SK-N-SH (cell line): Measurements from ENCODE around the gene LYPD5. TPM values are rescaled to one million over a fixed set of nuclear protein-coding genes. Genes with fewer than 3 reads are reported as not detected.

Experiments used
- CTCF ChIA-PET: fragments of 300-600, 350-600 bp; formaldehyde crosslinking; extraction: SDS; loops from one replicate; lab custom pipeline; 2021; lab: Yijun Ruan, JAX
- POLR2A ChIA-PET: fragments of 350-600 bp; sonication (Branson Sonifier 250); formaldehyde crosslinking; extraction: SDS; loops from one replicate; lab custom pipeline; 2020; ENCODE audit warnings: antibody characterized with exemption, inconsistent platforms; lab: Yijun Ruan, JAX
- DNase-seq: peaks from one replicate; pipeline ENCODE4 v3.0.0; 2012
- H2AFZ ChIP-seq: fragments of 200-600 bp; sonication (generic); 2 replicates; pipeline ENCODE4 v1.8.1; 2016; ENCODE audit warnings: antibody characterized with exemption, mild to moderate bottlenecking, low read depth
- H3F3A ChIP-seq: fragments of 200-600 bp; sonication (generic); replicated peaks from 2 replicates; pipeline ENCODE3; 2016; ENCODE audit warnings: antibody characterized with exemption, mild to moderate bottlenecking; ENCODE audit not compliant: insufficient read depth
- H3K27ac ChIP-seq, 2 experiments: fragments of 200-500 bp in 1 of 2; fragments of 200-600 bp in 1 of 2; sonication (Bioruptor generic) in 1 of 2; sonication (generic), shearing (Covaris generic) in 1 of 2; 2 replicates each; pipeline versions ENCODE4 v1.5.1 to v1.6.1; 2014 to 2016; ENCODE audit warnings: low read depth in 2 of 2, inconsistent platforms in 1 of 2, low read length in 1 of 2, mild to moderate bottlenecking in 1 of 2, mixed read lengths in 1 of 2
- H3K27me3 ChIP-seq: fragments of 200-600 bp; sonication (generic), shearing (Covaris generic); 2 replicates; pipeline ENCODE4 v1.6.1; 2016; ENCODE audit warnings: mixed run types; ENCODE audit not compliant: insufficient read depth
- H3K36me3 ChIP-seq, 2 experiments: fragments of 200-500 bp in 1 of 2; fragments of 200-600 bp in 1 of 2; sonication (Bioruptor generic) in 1 of 2; sonication (generic) in 1 of 2; replicated peaks in 1 of 2; 2 replicates each; pipeline versions ENCODE3 to v1.5.1; 2014 to 2016; ENCODE audit warnings: low read length in 1 of 2, mild to moderate bottlenecking in 1 of 2; ENCODE audit not compliant: insufficient read depth in 2 of 2, control insufficient read depth in 1 of 2
- H3K4me1 ChIP-seq, 2 experiments: fragments of 200-500 bp in 1 of 2; fragments of 200-600 bp in 1 of 2; sonication (Bioruptor generic) in 1 of 2; sonication (generic), shearing (Covaris generic) in 1 of 2; 2 replicates each; pipeline versions ENCODE4 v1.5.1 to v1.6.1; 2014 to 2016; ENCODE audit warnings: low read depth in 1 of 2, low read length in 1 of 2, mixed run types in 1 of 2; ENCODE audit not compliant: insufficient read depth in 2 of 2, control insufficient read depth in 1 of 2
- H3K4me2 ChIP-seq: fragments of 200-600 bp; sonication (generic), shearing (Covaris generic); 2 replicates; pipeline ENCODE4 v1.6.1; 2017; ENCODE audit warnings: mixed run types
- H3K4me3 ChIP-seq, 2 experiments: fragments of 200-500 bp in 1 of 2; fragments of 200-600 bp in 1 of 2; sonication (Bioruptor generic) in 1 of 2; sonication (generic), shearing (Covaris generic) in 1 of 2; 2 replicates each; pipeline versions ENCODE4 v1.5.1 to v1.8.1; 2014 to 2016; ENCODE audit warnings: low read depth in 2 of 2, inconsistent platforms in 1 of 2, low read length in 1 of 2, mild to moderate bottlenecking in 1 of 2, mixed read lengths in 1 of 2, moderate library complexity in 1 of 2
- H3K79me2 ChIP-seq: fragments of 200-600 bp; sonication (generic); 2 replicates; pipeline ENCODE4 v1.8.1; 2017; ENCODE audit warnings: mild to moderate bottlenecking; ENCODE audit not compliant: insufficient read depth
- H3K9ac ChIP-seq: fragments of 200-600 bp; sonication (generic); 2 replicates; pipeline ENCODE4 v1.6.1; 2017; ENCODE audit warnings: mixed run types
- H3K9me2 ChIP-seq: fragments of 200-600 bp; sonication (generic); 2 replicates; pipeline ENCODE4 v1.6.1; 2017; ENCODE audit warnings: mixed run types
- H3K9me3 ChIP-seq: fragments of 200-600 bp; sonication (generic); 2 replicates; pipeline ENCODE4 v1.6.1; 2017; ENCODE audit warnings: mixed run types, mild to moderate bottlenecking, moderate library complexity
- H4K20me1 ChIP-seq: fragments of 200-600 bp; sonication (generic); 2 replicates; pipeline ENCODE4 v1.6.1; 2017; ENCODE audit warnings: mild to moderate bottlenecking, mixed run types; ENCODE audit not compliant: insufficient read depth
- EP300 ChIP-seq, 2 experiments: IDR thresholded peaks; 2 replicates each; pipeline versions ENCODE4 v1.4.0 to v1.6.1; 2012; ENCODE audit warnings: borderline replicate concordance in 1 of 2, low read depth in 1 of 2, low read length in 1 of 2
- FOSL2 ChIP-seq: IDR thresholded peaks from 2 replicates; pipeline ENCODE4 v1.4.0; 2012; ENCODE audit warnings: low read depth, mild to moderate bottlenecking, moderate library complexity, borderline replicate concordance
- FOXJ3 ChIP-seq: sonication (generic); formaldehyde crosslinking; IDR thresholded peaks from 2 replicates; pipeline ENCODE4 v1.5.1; 2020; ENCODE audit warnings: mild to moderate bottlenecking, missing genetic modification reagents
- GABPA ChIP-seq: IDR thresholded peaks from 2 replicates; pipeline ENCODE4 v1.4.0; 2012; ENCODE audit warnings: low read depth, mild to moderate bottlenecking
- IRF3 ChIP-seq: fragments of 150-350 bp; IDR thresholded peaks from 2 replicates; pipeline ENCODE4 v1.6.1; 2016; ENCODE audit warnings: mild to moderate bottlenecking, low read depth, low read length
- MAX ChIP-seq: IDR thresholded peaks from 2 replicates; pipeline ENCODE4 v1.4.0; 2012; ENCODE audit warnings: low read depth
- MEF2A ChIP-seq: IDR thresholded peaks from 2 replicates; pipeline ENCODE4 v1.4.0; 2012; ENCODE audit warnings: low read depth, borderline replicate concordance
- PBX3 ChIP-seq: IDR thresholded peaks from 2 replicates; pipeline ENCODE4; 2012
- RAD21 ChIP-seq: IDR thresholded peaks from 2 replicates; pipeline ENCODE4 v1.6.1; 2012; ENCODE audit warnings: mild to moderate bottlenecking, low read length
- RCOR1 ChIP-seq: fragments of 150-350 bp; IDR thresholded peaks from 2 replicates; pipeline ENCODE4 v1.6.1; 2017; ENCODE audit warnings: antibody characterized with exemption, low read length
- REST ChIP-seq: IDR thresholded peaks from 2 replicates; pipeline ENCODE4 v1.6.1; 2012; ENCODE audit warnings: mild to moderate bottlenecking, low read depth, low read length, moderate library complexity
- USF2 ChIP-seq: fragments of 150-350 bp; IDR thresholded peaks from 2 replicates; pipeline ENCODE4 v1.6.1; 2017; ENCODE audit warnings: antibody characterized with exemption, low read length, low read depth, borderline replicate concordance
- YY1 ChIP-seq: IDR thresholded peaks from 2 replicates; pipeline ENCODE4 v1.4.0; 2012; ENCODE audit warnings: low read depth, mild to moderate bottlenecking
- WGBS: methylation state at CpG from one replicate; pipeline ENCODE4 v1.1.6; 2017; ENCODE audit warnings: low lambda C conversion rate; 5-methylcytosine and 5-hydroxymethylcytosine counted together
- polyA plus RNA-seq, 3 experiments: library from polyadenylated mRNA; depleted of rRNA; stranded (reverse); fragments of >200 nt; gene quantifications; 2 replicates each; pipeline ENCODE4 v1.2.3, GENCODE V29; 2012

The LYPD5 gene
- polyA plus RNA-seq (2012; rRNA removed) = 0.05 and 0.13 TPM in 2 replicates
- polyA plus RNA-seq (2012; cell fraction: cytosol; rRNA removed) = 0.03 and 0.09 TPM in 2 replicates
- 0.18 TPM in 1 of 2 replicates, not detected in the other for polyA plus RNA-seq (2012; cell fraction: nucleus; rRNA removed)

- H3F3A ChIP-seq = no peaks in the 10 kb centered on the region
- no peak within 1 kb of the TSS for H3K4me3 ChIP-seq
- H3K9ac ChIP-seq = no peak within 1 kb of the TSS
- TF ChIP-seq FOSL2 = no peak
- TF ChIP-seq REST = peak; percentile 60; the same call in 1 of the 2 replicates
- H2AFZ ChIP-seq = no peak within 1 kb of the TSS
- H3K27me3 ChIP-seq = peaks cover under 1% of the 10 kb centered on the region; the same call in 1 of the 2 replicates
- WGBS = 46% methylated on average over 12 of the region's 12 CpGs
- peaks cover 0 to 7% of the 10 kb centered on the region in 2 experiments; a peak in 1 of 4 replicates for H3K4me1 ChIP-seq
- POLR2A ChIA-PET = no interaction called here
- CTCF ChIA-PET = interaction anchor here (0.6 kb wide), 1 partner anchor 17 kb away, joined by 3 read pairs; no protein-coding TSS in a partner anchor
- H3K27ac ChIP-seq = no peak within 1 kb of the TSS
- no peaks in the 10 kb centered on the region for H3K9me2 ChIP-seq
- H3K4me2 ChIP-seq = no peak within 1 kb of the TSS
- H4K20me1 ChIP-seq = no peaks in the 10 kb centered on the region
- H3K9me3 ChIP-seq = no peaks in the 10 kb centered on the region
- no peaks in the 10 kb centered on the region for H3K36me3 ChIP-seq
- no peaks in the 10 kb centered on the region for H3K79me2 ChIP-seq
- DNase-seq = no peak
Observed at GRCh38 chr19:43802216-43802951, at the start of gene LYPD5. Gene LYPD5, minus strand, starts transcription at chr19:43802447. Its CDS starts 67 bp downstream, at chr19:43802380.

GRCh38 chr19:43848821-43849220 is 46.6 kb upstream of the LYPD5 start:
- no peak overlapping the region for H3K27ac ChIP-seq
- no peak overlapping the region for H2AFZ ChIP-seq
- no peaks in the 10 kb centered on the region for H4K20me1 ChIP-seq
- no peaks in the 10 kb centered on the region for H3K4me1 ChIP-seq
- POLR2A ChIA-PET = no interaction called here
- no peak overlapping the region for H3K4me2 ChIP-seq
- no peaks in the 10 kb centered on the region for H3K9me2 ChIP-seq
- TF ChIP-seq GABPA (no peak), RAD21 (no peak), PBX3 (no peak), USF2 (no peak), RCOR1 (no peak), IRF3 (no peak), MAX (no peak), MEF2A (no peak), REST (no peak), FOSL2 (no peak), YY1 (no peak), EP300 (IDR thresholded peaks at IDR 0.05; ENCODE audit: borderline replicate concordance in 1 of 2, low read depth in 1 of 2, low read length in 1 of 2) (no peak), FOXJ3 (no peak)
- TF ChIP-seq, all 33 proteins: peak for 0
- Histone ChIP-seq H3K27me3 (no peaks in the 10 kb centered on the region), H3K9me3 (peaks cover 36% of the 10 kb centered on the region), H3K36me3 (peaks cover 61 to 84% of the 10 kb centered on the region in 2 experiments), H3K79me2 (no peaks in the 10 kb centered on the region), H3F3A (no peaks in the 10 kb centered on the region), H3K4me3 (no peak overlapping the region), H3K9ac (no peak overlapping the region)
- CTCF ChIA-PET = no interaction called here
- no peak for DNase-seq
